A673 (cell line): ENCODE results near the gene PPIG. TPM values are rescaled to one million over a fixed set of nuclear protein-coding genes. Genes with fewer than 3 reads are reported as not detected.

Source experiments
- BruUV-seq: library from RNA; stranded (reverse); fragments of 400-500 nt; replicated peaks from 2 replicates; lab custom pipeline; 2021; lab: Mats Ljungman, UMichigan
- CTCF ChIA-PET: fragments of 300-600 bp; sonication (Branson Sonifier 250); formaldehyde crosslinking; loops from one replicate; lab custom pipeline; 2022; ENCODE audit warnings: antibody characterized with exemption; lab: Charles Lee
- POLR2A ChIA-PET: fragments of 300-600 bp; sonication (Branson Sonifier 250); formaldehyde crosslinking; loops from one replicate; lab custom pipeline; 2022; ENCODE audit warnings: antibody characterized with exemption; ENCODE audit not compliant: low non-redundant PET; lab: Charles Lee
- DNase-seq: peaks from one replicate; pipeline ENCODE4 v3.0.0-alpha.2; 2015; ENCODE audit warnings: low spot score
- H3K27ac ChIP-seq: fragments of 200-600 bp; sonication (generic); 2 replicates; pipeline ENCODE4 v1.5.1; 2016; ENCODE audit warnings: mixed run types, low read depth, mild to moderate bottlenecking, mixed read lengths, antibody characterized with exemption, low read length; ENCODE audit not compliant: poor library complexity, severe bottlenecking
- H3K27me3 ChIP-seq: fragments of 200-600 bp; sonication (generic); replicated peaks from 2 replicates; pipeline ENCODE4 v1.6.1; 2017; ENCODE audit warnings: mixed run types, low read depth, mild to moderate bottlenecking, mixed read lengths, antibody characterized with exemption, low read length; ENCODE audit not compliant: insufficient read depth, poor library complexity
- H3K36me3 ChIP-seq: fragments of 200-600 bp; sonication (generic); 2 replicates; pipeline ENCODE4 v1.6.1; 2016; ENCODE audit warnings: mixed run types, mild to moderate bottlenecking, mixed read lengths, antibody characterized with exemption, low read length; ENCODE audit not compliant: insufficient read depth, poor library complexity, severe bottlenecking
- H3K4me1 ChIP-seq: fragments of 200-600 bp; sonication (generic); 2 replicates; pipeline ENCODE4 v1.6.1; 2017; ENCODE audit warnings: mixed run types, mild to moderate bottlenecking, mixed read lengths, antibody characterized with exemption, low read length; ENCODE audit not compliant: insufficient read depth, poor library complexity, severe bottlenecking
- H3K4me3 ChIP-seq: fragments of 200-600 bp; sonication (generic); 2 replicates; pipeline ENCODE4 v1.5.1; 2016; ENCODE audit warnings: low read depth, mixed run types, mild to moderate bottlenecking, mixed read lengths, low read length; ENCODE audit not compliant: poor library complexity, severe bottlenecking
- H3K9me3 ChIP-seq: fragments of 200-600 bp; sonication (generic); 2 replicates; pipeline ENCODE4 v1.6.1; 2016; ENCODE audit warnings: mixed run types, low read depth, mild to moderate bottlenecking, mixed read lengths, antibody characterized with exemption, low read length; ENCODE audit not compliant: poor library complexity, severe bottlenecking
- CTCF ChIP-seq: fragments of 300-800, 200-600 bp; sonication (generic); conservative IDR thresholded peaks from 2 replicates; pipeline ENCODE4 v1.5.1; 2017; ENCODE audit warnings: low read depth, mild to moderate bottlenecking, antibody characterized with exemption, low read length, moderate library complexity, mixed read lengths
- EZH2 ChIP-seq: fragments of 200-600 bp; sonication (generic); IDR thresholded peaks from 2 replicates; pipeline ENCODE4 v1.6.1; 2017; ENCODE audit warnings: borderline replicate concordance, low read depth, mild to moderate bottlenecking, mixed read lengths, antibody characterized with exemption, low read length; ENCODE audit not compliant: poor library complexity, severe bottlenecking
- intact Hi-C: fragments of 100-400 bp; cut with micrococcal nuclease; formaldehyde crosslinking; loops from one replicate; pipeline ENCODE4 v1.10.0; 2022; ENCODE audit not compliant: unreplicated experiment
- total RNA-seq: library from RNA; stranded (reverse); gene quantifications from 2 replicates; pipeline ENCODE4 v1.2.3, GENCODE V29; 2021

PPIG gene
- total RNA-seq, 1 experiment from 2014 or later, result 69.8 TPM

- Histone ChIP-seq H3K9me3 (no peaks in the 10 kb centered on the region), H3K4me1 (no peaks in the 10 kb centered on the region), H3K27me3 (peaks cover 4% of the 10 kb centered on the region), H3K36me3 (no peaks in the 10 kb centered on the region), H3K4me3 (no peak overlapping the region), H3K27ac (no peak overlapping the region)
- no peak for DNase-seq
- intact Hi-C loops, result no loop called here
- ChIA-PET CTCF (no interaction called here), POLR2A (no interaction called here)
- no TSS peak for BruUV-seq
- no peak for TF ChIP-seq CTCF
- TF ChIP-seq EZH2, result no peak
These were observed 69.5 kb downstream of the PPIG start for GRCh38 chr2:169653636-169654035.

- Histone ChIP-seq H3K27ac (no peak overlapping the region), H3K9me3 (no peaks in the 10 kb centered on the region), H3K36me3 (no peaks in the 10 kb centered on the region), H3K4me1 (peaks cover 6% of the 10 kb centered on the region), H3K4me3 (no peak overlapping the region), H3K27me3 (peaks cover 4% of the 10 kb centered on the region)
- no peak for DNase-seq
- intact Hi-C loops, result no loop called here
- POLR2A ChIA-PET, result no interaction called here
- no TSS peak for BruUV-seq
- no peak for TF ChIP-seq EZH2
- TF ChIP-seq CTCF, result no peak
- CTCF ChIA-PET, result no interaction called here
These were observed 72.0 kb downstream of the PPIG start for GRCh38 chr2:169656164-169656563.

- no peaks in the 10 kb centered on the region for H3K9me3 ChIP-seq
- CTCF ChIA-PET, result no interaction called here
- H3K4me1 ChIP-seq, result peaks cover 6% of the 10 kb centered on the region
- BruUV-seq, result no TSS peak
- POLR2A ChIA-PET, result no interaction called here
- TF ChIP-seq EZH2, result no peak
- no peak for TF ChIP-seq CTCF
- no peak overlapping the region for H3K27ac ChIP-seq
- intact Hi-C loops, result no loop called here
- no peak for DNase-seq
- H3K36me3 ChIP-seq, result no peaks in the 10 kb centered on the region
- H3K4me3 ChIP-seq, result no peak overlapping the region
- H3K27me3 ChIP-seq, result peaks cover 4% of the 10 kb centered on the region
These were observed 74.7 kb downstream of the PPIG start for GRCh38 chr2:169658877-169659276.
